NT2/D1 (cell line): Measurements from ENCODE around the gene DYNLT5.
"Not testable (repeated sequence)": the region's sequence is repeated elsewhere in the genome, so short reads cannot be mapped to it uniquely, and the experiment has no call there.

ENCODE experiments used
- DNase-seq: peaks from one replicate; pipeline ENCODE4 v3.0.0-alpha.2; 2011; ENCODE audit warnings: low read depth, low spot score
- H3K27me3 ChIP-seq: 2 replicates; pipeline ENCODE4 v1.6.0; 2011; ENCODE audit warnings: mild to moderate bottlenecking; ENCODE audit not compliant: insufficient read length, insufficient read depth
- H3K36me3 ChIP-seq: 2 replicates; pipeline ENCODE4 v1.6.1; 2011; ENCODE audit warnings: mild to moderate bottlenecking, low read length, mixed read lengths; ENCODE audit not compliant: insufficient read depth, insufficient read length
- H3K4me1 ChIP-seq: 2 replicates; pipeline ENCODE4 v1.5.1; 2011; ENCODE audit not compliant: insufficient read depth, insufficient read length
- H3K4me3 ChIP-seq: 2 replicates; pipeline ENCODE4 v1.5.1; 2011; ENCODE audit warnings: low read depth; ENCODE audit not compliant: insufficient read length
- H3K9ac ChIP-seq: 2 replicates; pipeline ENCODE4 v1.6.0; 2011; ENCODE audit warnings: low read depth; ENCODE audit not compliant: insufficient read length
- H3K9me3 ChIP-seq: 2 replicates; pipeline ENCODE4 v1.5.1; 2011; ENCODE audit warnings: mild to moderate bottlenecking, low read length; ENCODE audit not compliant: insufficient read depth
- SUZ12 ChIP-seq: IDR thresholded peaks from 2 replicates; pipeline ENCODE4 v1.6.1; 2011; ENCODE audit not compliant: insufficient read length, insufficient read depth; ENCODE audit errors: extremely low read depth
- YY1 ChIP-seq: IDR thresholded peaks from 2 replicates; pipeline ENCODE4 v1.6.1; 2011; ENCODE audit not compliant: insufficient read length, insufficient read depth
- ZNF274 ChIP-seq: IDR thresholded peaks from 2 replicates; pipeline ENCODE4 v1.6.1; 2011; ENCODE audit warnings: mild to moderate bottlenecking, low read depth, low read length

Gene DYNLT5

DNA sequence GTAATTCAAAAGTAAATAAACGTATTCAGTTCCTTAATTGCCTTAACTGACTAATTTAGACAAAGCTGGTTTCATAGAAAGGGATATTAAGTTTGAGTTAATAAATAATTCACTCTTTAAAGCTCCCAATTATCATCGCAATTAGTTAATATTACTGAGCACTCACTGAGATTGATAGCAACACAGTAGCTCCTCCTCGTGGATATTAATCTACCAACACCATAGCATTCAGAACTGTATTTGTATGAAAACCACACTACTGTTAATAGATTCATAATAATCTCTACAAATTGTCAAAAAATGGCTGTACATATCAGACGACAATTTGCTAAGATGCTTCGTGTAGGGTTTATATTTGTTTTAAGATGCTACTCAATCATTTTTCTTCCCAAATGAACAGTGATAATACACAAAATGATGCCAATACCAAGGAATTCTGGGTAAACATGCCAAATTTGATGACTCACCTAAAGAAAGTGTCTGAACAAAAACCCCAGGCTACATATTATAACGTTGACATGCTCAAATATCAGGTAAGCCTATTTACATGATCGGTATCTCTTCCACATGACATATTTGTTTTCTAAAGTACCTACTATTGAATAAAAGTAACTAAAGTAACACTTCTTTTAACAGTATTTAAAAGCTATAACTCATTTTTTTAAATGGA, 18.8 kb upstream of the DYNLT5 start:
- no peak overlapping the region for H3K4me3 ChIP-seq
- no peak for DNase-seq
- no peak overlapping the region for H3K9ac ChIP-seq
- no peaks in the 10 kb centered on the region for H3K4me1 ChIP-seq
- H3K27me3 ChIP-seq, result no peaks in the 10 kb centered on the region
- no peaks in the 10 kb centered on the region for H3K36me3 ChIP-seq
- no peaks in the 10 kb centered on the region for H3K9me3 ChIP-seq
- TF ChIP-seq SUZ12 (no peak), YY1 (no peak), ZNF274 (no peak)

DNA sequence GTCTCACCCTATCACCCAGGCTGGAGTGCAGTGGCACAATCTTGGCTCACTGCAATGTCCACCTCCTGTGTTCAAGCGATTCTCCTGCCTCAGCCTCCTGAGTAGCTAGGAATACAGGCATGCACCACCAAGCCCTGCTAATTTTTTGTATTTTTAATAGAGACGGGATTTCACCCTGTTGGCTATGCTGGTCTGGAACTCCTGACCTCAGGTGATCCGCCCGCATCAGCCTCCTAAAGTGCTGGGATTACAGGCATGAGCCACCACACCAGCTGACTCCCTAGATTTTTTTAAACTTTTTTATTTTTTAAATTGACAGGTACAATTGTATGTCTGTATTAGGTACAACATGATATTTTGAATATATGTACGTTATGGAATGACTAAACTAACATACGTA, 17.7 kb upstream of the DYNLT5 start:
- not testable (repeated sequence) for H3K27me3 ChIP-seq, H3K4me1 ChIP-seq, H3K9me3 ChIP-seq, H3K4me3 ChIP-seq, H3K9ac ChIP-seq, DNase-seq, H3K36me3 ChIP-seq

DNA sequence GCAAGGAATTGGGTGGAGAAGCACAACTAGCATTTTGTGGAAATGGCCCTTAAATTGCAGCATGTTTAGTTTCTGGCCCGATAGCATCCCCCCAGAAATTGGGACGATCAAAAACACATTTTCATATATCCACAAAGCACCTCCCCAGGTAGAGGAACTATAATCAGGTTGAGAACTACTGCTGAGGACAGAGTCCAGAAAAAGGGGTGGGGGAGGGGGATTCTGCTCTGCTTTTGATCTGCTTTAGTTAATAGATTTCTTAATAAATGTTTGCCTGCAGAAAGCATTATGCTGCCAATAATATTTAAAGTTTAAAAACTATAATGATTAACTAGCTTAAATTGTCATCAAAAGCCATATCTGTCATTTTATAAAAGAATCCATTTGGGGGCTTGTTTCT, 14.4 kb upstream of the DYNLT5 start:
- H3K4me3 ChIP-seq, result no peak overlapping the region
- H3K36me3 ChIP-seq, result no peaks in the 10 kb centered on the region
- H3K27me3 ChIP-seq, result no peaks in the 10 kb centered on the region
- H3K9ac ChIP-seq, result no peak overlapping the region
- no peak for DNase-seq
- H3K9me3 ChIP-seq, result no peaks in the 10 kb centered on the region
- no peak for TF ChIP-seq SUZ12
- TF ChIP-seq ZNF274, result no peak
- no peaks in the 10 kb centered on the region for H3K4me1 ChIP-seq

DNA sequence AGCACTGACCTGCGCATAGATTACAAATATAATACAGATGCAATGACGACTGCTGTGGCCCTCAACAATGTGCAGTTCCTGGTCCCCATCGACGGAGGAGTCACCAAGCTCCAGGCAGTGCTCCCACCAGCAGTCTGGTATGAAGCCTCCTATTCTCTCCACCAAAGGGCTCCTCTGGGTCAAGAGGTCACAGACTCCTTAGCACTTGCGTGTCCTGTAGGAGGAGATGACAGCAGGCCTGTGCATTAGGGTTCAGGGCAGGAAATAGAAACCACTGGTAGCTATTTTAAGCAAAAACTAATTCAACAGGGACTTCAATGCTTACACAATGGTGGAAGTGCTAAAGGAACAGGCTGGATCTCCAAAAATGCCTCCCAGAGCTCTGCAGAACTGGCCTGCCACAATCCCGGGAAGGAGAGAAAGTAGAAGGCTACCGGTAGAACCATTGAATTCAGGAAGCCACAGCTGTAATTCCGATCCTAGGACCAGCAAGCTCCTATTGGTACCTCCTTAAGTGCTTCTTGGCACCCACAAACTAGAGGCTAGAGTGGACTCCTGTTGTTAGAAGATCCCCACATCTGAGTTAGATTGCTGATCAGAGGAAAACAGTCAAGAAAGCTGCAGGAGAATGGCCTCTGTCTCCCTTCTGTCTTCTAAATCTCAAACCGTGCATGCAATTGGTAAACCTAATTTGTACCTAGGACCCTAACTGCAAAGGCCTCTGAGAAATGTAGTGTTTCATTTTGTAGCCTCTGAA, 12.7 kb upstream of the DYNLT5 start:
- Histone ChIP-seq H3K4me3 (no peak overlapping the region), H3K9ac (no peak overlapping the region), H3K9me3 (no peaks in the 10 kb centered on the region), H3K36me3 (no peaks in the 10 kb centered on the region), H3K4me1 (no peaks in the 10 kb centered on the region), H3K27me3 (no peaks in the 10 kb centered on the region)
- no peak for DNase-seq
- no peak for TF ChIP-seq YY1
- TF ChIP-seq ZNF274, result no peak
- TF ChIP-seq SUZ12, result no peak

DNA sequence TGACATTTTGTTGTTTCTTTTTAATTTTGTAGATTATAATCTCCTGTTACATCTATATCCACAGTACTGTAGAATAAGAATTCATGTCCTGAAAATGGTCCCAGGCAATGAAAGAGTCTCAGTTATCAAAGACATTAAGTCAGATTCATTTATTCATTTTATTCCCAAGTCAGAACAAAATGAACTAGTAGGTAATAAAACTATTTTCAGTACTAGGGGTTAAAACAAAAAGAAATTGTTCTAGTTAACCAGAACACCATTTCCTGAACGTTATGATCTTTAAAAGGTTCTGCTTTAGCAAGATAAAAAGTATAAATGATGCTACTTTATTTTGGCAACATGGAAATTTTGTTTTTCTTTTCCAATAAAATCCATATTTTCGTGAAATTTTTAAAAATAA, 6.8 kb upstream of the DYNLT5 start:
- no peaks in the 10 kb centered on the region for H3K4me1 ChIP-seq
- no peak overlapping the region for H3K9ac ChIP-seq
- no peaks in the 10 kb centered on the region for H3K9me3 ChIP-seq
- TF ChIP-seq SUZ12 (no peak), YY1 (no peak), ZNF274 (no peak)
- H3K4me3 ChIP-seq, result no peak overlapping the region
- no peaks in the 10 kb centered on the region for H3K36me3 ChIP-seq
- no peaks in the 10 kb centered on the region for H3K27me3 ChIP-seq
- no peak for DNase-seq

DNA sequence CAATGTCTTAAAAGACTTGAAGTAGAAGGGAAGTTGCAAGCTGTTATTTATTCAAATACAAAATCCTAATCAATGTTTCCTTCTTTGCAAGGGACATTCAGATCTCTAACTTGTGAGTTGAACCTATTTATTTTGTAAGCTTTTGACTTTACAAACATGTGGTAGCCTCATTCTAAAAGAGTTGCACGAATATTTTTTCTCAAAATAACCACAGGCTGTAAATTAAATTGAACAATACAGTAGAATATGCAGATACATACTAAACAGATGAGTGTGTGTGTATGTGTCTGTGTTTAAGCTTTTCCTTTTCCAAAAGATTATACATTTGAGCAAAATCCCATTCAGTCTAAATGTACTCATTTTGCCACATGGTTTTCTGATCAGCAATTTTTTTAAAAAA, 4.8 kb upstream of the DYNLT5 start:
- no peak overlapping the region for H3K4me3 ChIP-seq
- no peaks in the 10 kb centered on the region for H3K4me1 ChIP-seq
- H3K36me3 ChIP-seq, result no peaks in the 10 kb centered on the region
- H3K9ac ChIP-seq, result no peak overlapping the region
- peaks cover 14% of the 10 kb centered on the region for H3K27me3 ChIP-seq
- H3K9me3 ChIP-seq, result no peaks in the 10 kb centered on the region
- no peak for DNase-seq
- TF ChIP-seq SUZ12, result no peak
- no peak for TF ChIP-seq YY1
- TF ChIP-seq ZNF274, result no peak

DNA sequence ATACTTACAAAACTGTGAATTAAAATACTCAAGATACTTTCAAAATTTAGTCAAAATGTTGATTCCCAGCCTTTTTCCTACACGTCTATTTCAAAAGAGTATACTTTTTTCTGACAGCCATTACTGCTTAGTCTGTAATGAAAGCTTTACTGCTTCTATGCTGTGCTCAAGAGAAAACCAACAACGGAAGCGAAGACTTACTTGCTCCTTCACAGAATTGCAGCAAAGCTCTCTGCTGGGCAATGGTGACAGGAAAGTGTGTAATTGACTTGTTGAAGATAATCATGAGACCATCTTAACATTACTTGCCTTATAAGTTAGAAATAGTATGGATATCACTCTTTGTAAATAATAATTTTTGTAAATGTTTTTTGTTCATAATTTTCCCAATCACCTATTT, 1.7 kb upstream of the DYNLT5 start:
- DNase-seq, result no peak
- TF ChIP-seq SUZ12 (no peak), ZNF274 (no peak), YY1 (no peak)
- no peaks in the 10 kb centered on the region for H3K36me3 ChIP-seq
- no peak overlapping the region for H3K4me3 ChIP-seq
- no peak overlapping the region for H3K9ac ChIP-seq
- no peaks in the 10 kb centered on the region for H3K4me1 ChIP-seq
- no peaks in the 10 kb centered on the region for H3K9me3 ChIP-seq
- peaks cover 22% of the 10 kb centered on the region for H3K27me3 ChIP-seq
